GM12878 (cell line): ENCODE results near the gene SLC24A3. TPM values are rescaled to one million over a fixed set of nuclear protein-coding genes. Genes with fewer than 3 reads are reported as not detected.

ENCODE experiments used
- ATAC-seq: fragments of 200-7000 bp; cut with Tn5 transposase; 3 replicates; pipeline ENCODE4 v1.9.1; 2020; ENCODE audit warnings: mild to moderate bottlenecking, moderate library complexity
- BruUV-seq: library from RNA; stranded (reverse); fragments of 400-500 nt; replicated peaks from 2 replicates; lab custom pipeline; 2021; lab: Mats Ljungman, UMichigan
- CTCF ChIA-PET: fragments of 300-600 bp; sonication (Branson Sonifier 250); formaldehyde crosslinking; extraction: SDS; loops from one replicate; lab custom pipeline; 2021; ENCODE audit warnings: inconsistent platforms; lab: Yijun Ruan, JAX
- POLR2A ChIA-PET: fragments of 350-600 bp; formaldehyde crosslinking; extraction: SDS; loops from one replicate; lab custom pipeline; 2021; ENCODE audit warnings: inconsistent platforms; lab: Charles Lee
- RAD21 ChIA-PET: fragments of 300-600 bp; sonication (Branson Sonifier 250); formaldehyde crosslinking; loops from one replicate; lab custom pipeline; 2023; ENCODE audit warnings: antibody characterized with exemption; ENCODE audit not compliant: unreplicated experiment; lab: Charles Lee
- SMC1A ChIA-PET: fragments of 300-600 bp; sonication (Branson Sonifier 250); formaldehyde crosslinking; loops from one replicate; lab custom pipeline; 2023; ENCODE audit not compliant: unreplicated experiment, uncharacterized antibody; lab: Charles Lee
- DNase-seq: peaks from one replicate; pipeline ENCODE4 v3.0.0-alpha.2; 2011; ENCODE audit warnings: low read depth, low spot score
- FAIRE-seq: peaks from 3 replicates; lab custom pipeline; 2011; peaks lifted over from hg19 to GRCh38; lab: Jason Lieb, UNC
- H2AFZ ChIP-seq: 2 replicates; pipeline ENCODE4 v1.6.0; 2011; ENCODE audit warnings: low read depth, low read length, control low read depth; ENCODE audit not compliant: control insufficient read depth
- H3K27ac ChIP-seq: 2 replicates; pipeline ENCODE4 v1.5.1; 2011; ENCODE audit warnings: control low read depth; ENCODE audit not compliant: control insufficient read depth, insufficient read depth
- H3K27me3 ChIP-seq, 2 experiments: replicated peaks in 1 of 2; 2 replicates each; pipeline versions ENCODE4 v1.6.0 to v1.6.1; 2011; ENCODE audit warnings: low read length in 1 of 2; ENCODE audit not compliant: control insufficient read depth in 2 of 2, insufficient read depth in 2 of 2
- H3K36me3 ChIP-seq, 2 experiments: 2 replicates each; pipeline ENCODE4 v1.5.1; 2011; ENCODE audit warnings: low read length in 1 of 2; ENCODE audit not compliant: control insufficient read depth in 2 of 2, insufficient read depth in 2 of 2
- H3K4me1 ChIP-seq: 2 replicates; pipeline ENCODE4 v1.6.1; 2011; ENCODE audit warnings: mild to moderate bottlenecking, low read length, moderate library complexity, mixed read lengths; ENCODE audit not compliant: control insufficient read depth, insufficient read depth
- H3K4me2 ChIP-seq: 2 replicates; pipeline ENCODE4 v1.6.0; 2011; ENCODE audit warnings: control low read depth; ENCODE audit not compliant: control insufficient read depth, insufficient read depth
- H3K4me3 ChIP-seq: fragments of 200-600 bp; sonication (generic); 2 replicates; pipeline ENCODE4 v1.5.1; 2016
- H3K79me2 ChIP-seq: 2 replicates; pipeline ENCODE4 v1.6.0; 2011; ENCODE audit warnings: low read length; ENCODE audit not compliant: control insufficient read depth, insufficient read depth
- H3K9ac ChIP-seq: 2 replicates; pipeline ENCODE4 v1.8.0; 2011; ENCODE audit warnings: low read length, control low read depth, mixed read lengths; ENCODE audit not compliant: control insufficient read depth, insufficient read depth
- H3K9me3 ChIP-seq: replicated peaks from 3 replicates; pipeline ENCODE4 v1.5.1; 2011; ENCODE audit warnings: mild to moderate bottlenecking, low read length; ENCODE audit not compliant: control insufficient read depth, insufficient read depth
- H4K20me1 ChIP-seq: 2 replicates; pipeline ENCODE4 v1.6.0; 2011; ENCODE audit not compliant: control insufficient read depth, insufficient read depth
- BCL3 ChIP-seq: IDR thresholded peaks from 2 replicates; pipeline ENCODE4 v1.6.1; 2011; ENCODE audit warnings: borderline replicate concordance, low read depth, mild to moderate bottlenecking, moderate library complexity, low read length; ENCODE audit not compliant: insufficient read depth, poor library complexity, severe bottlenecking
- CHD1 ChIP-seq: IDR thresholded peaks from 2 replicates; pipeline ENCODE4 v1.6.1; 2012; ENCODE audit warnings: low read depth, low read length, improper control_type of control experiment
- ELK1 ChIP-seq: IDR thresholded peaks from 2 replicates; pipeline ENCODE4 v1.6.1; 2012; ENCODE audit warnings: low read depth, low read length, improper control_type of control experiment
- ETV6 ChIP-seq, 2 experiments: fragments of 450-650 bp in 1 of 2; IDR thresholded peaks in 1 of 2; conservative IDR thresholded peaks in 1 of 2; 2 replicates each; pipeline ENCODE4 v1.6.1; 2014; ENCODE audit warnings: antibody characterized with exemption in 1 of 2, borderline replicate concordance in 1 of 2, low read depth in 1 of 2, mild to moderate bottlenecking in 1 of 2, moderate library complexity in 1 of 2
- MTA3 ChIP-seq: IDR thresholded peaks from 2 replicates; pipeline ENCODE4 v1.6.1; 2012; ENCODE audit warnings: low read length, inconsistent platforms, borderline replicate concordance
- NR2C1 ChIP-seq: fragments of 450-650 bp; IDR thresholded peaks from 2 replicates; pipeline ENCODE4 v1.6.1; 2017; ENCODE audit warnings: antibody characterized with exemption, mild to moderate bottlenecking, moderate library complexity
- RUNX3 ChIP-seq: IDR thresholded peaks from 2 replicates; pipeline ENCODE4 v1.6.1; 2012; ENCODE audit warnings: low read length, inconsistent platforms
- SIN3A ChIP-seq: IDR thresholded peaks from 2 replicates; pipeline ENCODE4 v1.6.1; 2012; ENCODE audit warnings: low read depth, low read length, improper control_type of control experiment
- SPI1 ChIP-seq: IDR thresholded peaks from 2 replicates; pipeline ENCODE4 v1.6.1; 2011; ENCODE audit warnings: low read depth, mild to moderate bottlenecking, low read length, moderate library complexity, borderline replicate concordance; ENCODE audit not compliant: insufficient read depth
- STAT3 ChIP-seq: IDR thresholded peaks from 2 replicates; pipeline ENCODE4 v1.6.1; 2011; ENCODE audit warnings: low read depth, low read length, improper control_type of control experiment
- SUZ12 ChIP-seq: fragments of 200-600 bp; sonication (generic); IDR thresholded peaks from one replicate; pipeline ENCODE4 v1.6.1; 2018; ENCODE audit warnings: antibody characterized with exemption, mild to moderate bottlenecking; ENCODE audit not compliant: unreplicated experiment
- TBL1XR1 ChIP-seq: IDR thresholded peaks from 2 replicates; pipeline ENCODE4 v1.6.1; 2012; ENCODE audit warnings: low read depth, low read length, improper control_type of control experiment
- ZNF687 ChIP-seq: fragments of 450-650 bp; IDR thresholded peaks from 2 replicates; pipeline ENCODE4 v1.6.1; 2017; ENCODE audit warnings: mild to moderate bottlenecking, moderate library complexity
- WGBS: methylation state at CpG from one replicate; pipeline ENCODE4 v1.1.6; 2016; ENCODE audit warnings: low lambda C conversion rate; ENCODE audit not compliant: insufficient replicate concordance, insufficient coverage; ENCODE audit errors: missing lambda C conversion rate; 5-methylcytosine and 5-hydroxymethylcytosine counted together
- in situ Hi-C: fragments of 300-500 bp; cut with MboI; formaldehyde crosslinking; loops from 9 replicates; pipeline ENCODE4 v1.14.3; 2018; ENCODE audit warnings: mixed read lengths
- intact Hi-C: fragments of 100-400 bp; cut with micrococcal nuclease; formaldehyde crosslinking; loops from one replicate; pipeline ENCODE4 v1.14.2; 2022; ENCODE audit not compliant: unreplicated experiment
- polyA plus RNA-seq, 11 experiments: library from polyadenylated mRNA; depleted of rRNA in 4 of 11; unstranded in 6 of 11; stranded (reverse) in 5 of 11; fragments of >200 nt; fragmentation: Nextera tagmentation in 4 of 11; fragmentation: Illumina TruSeq in 1 of 11; extraction: Ambion mirVana in 4 of 11; extraction: Trizol in 1 of 11; gene quantifications; 1 replicate in 1 of 11; 2 replicates in 10 of 11; pipeline versions ENCODE4 v1.2.1 to v1.2.3, GENCODE V29; 2011 to 2016; ENCODE audit warnings: inconsistent platforms in 2 of 11, missing spikeins in 2 of 11, low read depth in 1 of 11
- total RNA-seq, 4 experiments: library from RNA; depleted of rRNA in 3 of 4; stranded (reverse); fragments of >200 nt in 3 of 4; fragmentation: Illumina TruSeq in 1 of 4; extraction: Trizol in 1 of 4; gene quantifications; 2 replicates each; pipeline versions ENCODE4 v1.2.1 to v1.2.3, GENCODE V29; 2013 to 2021
- TF ChIP-seq, protein P1 (sequence below): fragments of 450-650 bp; IDR thresholded peaks from 2 replicates; pipeline ENCODE4 v1.6.1; 2014; ENCODE audit warnings: mild to moderate bottlenecking
- TF ChIP-seq, protein P2 (sequence below): fragments of 450-650 bp; IDR thresholded peaks from 2 replicates; pipeline ENCODE4 v1.6.1; 2017; ENCODE audit warnings: mild to moderate bottlenecking, low read depth, inconsistent platforms; ENCODE audit not compliant: poor library complexity, severe bottlenecking

Gene SLC24A3
- total and polyA plus RNA-seq, 10 of the 15 experiments (the other 5 are each of a cell fraction or from before 2014, with no cell fraction given): 0.04 TPM; not detected in 9

DNA sequence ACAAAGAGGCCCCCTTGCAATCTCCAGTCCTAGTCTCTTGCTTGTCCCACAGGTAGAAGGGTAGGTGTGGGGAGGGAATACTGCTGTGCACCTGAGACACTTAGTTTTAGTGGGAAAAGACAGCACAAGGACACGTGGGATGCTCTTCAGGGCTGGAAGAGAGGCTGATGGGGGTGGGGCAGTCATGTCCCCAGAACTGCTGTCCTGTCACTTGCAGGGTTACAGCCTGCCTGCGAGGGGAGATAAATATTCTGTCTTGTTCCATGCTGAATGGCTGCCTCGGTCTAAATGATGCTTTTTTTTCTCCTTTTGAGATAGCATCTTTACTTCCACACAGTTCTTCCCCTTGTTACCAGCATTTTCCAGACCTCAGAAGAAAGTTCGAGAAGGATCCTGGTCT lies 106.2 kb downstream of the SLC24A3 start:
- no peak overlapping the region for H2AFZ ChIP-seq
- ATAC-seq (no peak), DNase-seq (no peak), FAIRE-seq (no peak)
- no peaks in the 10 kb centered on the region for H3K4me1 ChIP-seq
- ChIA-PET POLR2A (no interaction called here), CTCF (no interaction called here), SMC1A (no interaction called here), RAD21 (no interaction called here)
- no peaks in the 10 kb centered on the region for H3K9me3 ChIP-seq
- H3K27ac ChIP-seq: no peak overlapping the region
- H4K20me1 ChIP-seq: no peaks in the 10 kb centered on the region
- no TSS peak for BruUV-seq
- H3K36me3 ChIP-seq: no peaks in the 10 kb centered on the region
- no peaks in the 10 kb centered on the region for H3K79me2 ChIP-seq
- in situ Hi-C loops: no loop called here
- 9% methylated on average over 4 of the region's 4 CpGs for WGBS
- no peak overlapping the region for H3K4me2 ChIP-seq
- H3K4me3 ChIP-seq: no peak overlapping the region
- intact Hi-C loops: no loop called here
- no peaks in the 10 kb centered on the region; a peak in 2 of 4 replicates for H3K27me3 ChIP-seq
- H3K9ac ChIP-seq: no peak overlapping the region
- TF ChIP-seq MTA3 (no peak), SUZ12 (no peak), CHD1 (no peak), RUNX3 (no peak), ETV6 (conservative IDR thresholded peaks at IDR 0.05 in 1 of 2, IDR thresholded peaks at IDR 0.05 in 1 of 2; ENCODE audit: borderline replicate concordance in 1 of 2, low read depth in 1 of 2) (no peak), TBL1XR1 (no peak), ELK1 (no peak), STAT3 (no peak), ZNF687 (no peak), SPI1 (no peak), SIN3A (no peak), BCL3 (no peak), NR2C1 (no peak)
- TF ChIP-seq, protein P1, sequence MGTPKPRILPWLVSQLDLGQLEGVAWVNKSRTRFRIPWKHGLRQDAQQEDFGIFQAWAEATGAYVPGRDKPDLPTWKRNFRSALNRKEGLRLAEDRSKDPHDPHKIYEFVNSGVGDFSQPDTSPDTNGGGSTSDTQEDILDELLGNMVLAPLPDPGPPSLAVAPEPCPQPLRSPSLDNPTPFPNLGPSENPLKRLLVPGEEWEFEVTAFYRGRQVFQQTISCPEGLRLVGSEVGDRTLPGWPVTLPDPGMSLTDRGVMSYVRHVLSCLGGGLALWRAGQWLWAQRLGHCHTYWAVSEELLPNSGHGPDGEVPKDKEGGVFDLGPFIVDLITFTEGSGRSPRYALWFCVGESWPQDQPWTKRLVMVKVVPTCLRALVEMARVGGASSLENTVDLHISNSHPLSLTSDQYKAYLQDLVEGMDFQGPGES: no peak
- TF ChIP-seq, protein P2, sequence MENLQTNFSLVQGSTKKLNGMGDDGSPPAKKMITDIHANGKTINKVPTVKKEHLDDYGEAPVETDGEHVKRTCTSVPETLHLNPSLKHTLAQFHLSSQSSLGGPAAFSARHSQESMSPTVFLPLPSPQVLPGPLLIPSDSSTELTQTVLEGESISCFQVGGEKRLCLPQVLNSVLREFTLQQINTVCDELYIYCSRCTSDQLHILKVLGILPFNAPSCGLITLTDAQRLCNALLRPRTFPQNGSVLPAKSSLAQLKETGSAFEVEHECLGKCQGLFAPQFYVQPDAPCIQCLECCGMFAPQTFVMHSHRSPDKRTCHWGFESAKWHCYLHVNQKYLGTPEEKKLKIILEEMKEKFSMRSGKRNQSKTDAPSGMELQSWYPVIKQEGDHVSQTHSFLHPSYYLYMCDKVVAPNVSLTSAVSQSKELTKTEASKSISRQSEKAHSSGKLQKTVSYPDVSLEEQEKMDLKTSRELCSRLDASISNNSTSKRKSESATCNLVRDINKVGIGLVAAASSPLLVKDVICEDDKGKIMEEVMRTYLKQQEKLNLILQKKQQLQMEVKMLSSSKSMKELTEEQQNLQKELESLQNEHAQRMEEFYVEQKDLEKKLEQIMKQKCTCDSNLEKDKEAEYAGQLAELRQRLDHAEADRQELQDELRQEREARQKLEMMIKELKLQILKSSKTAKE: no peak
